DMS 273 (cell line): Measurements from ENCODE around the gene CCL14.
"Not testable (repeated sequence)": the region's sequence is repeated elsewhere in the genome, so short reads cannot be mapped to it uniquely, and the experiment has no call there.

Experiments
- DNase-seq: peaks from one replicate; lab custom pipeline; 2025; ENCODE audit not compliant: unreplicated experiment; lab: John Stamatoyannopoulos, UW

CCL14 gene

DNA sequence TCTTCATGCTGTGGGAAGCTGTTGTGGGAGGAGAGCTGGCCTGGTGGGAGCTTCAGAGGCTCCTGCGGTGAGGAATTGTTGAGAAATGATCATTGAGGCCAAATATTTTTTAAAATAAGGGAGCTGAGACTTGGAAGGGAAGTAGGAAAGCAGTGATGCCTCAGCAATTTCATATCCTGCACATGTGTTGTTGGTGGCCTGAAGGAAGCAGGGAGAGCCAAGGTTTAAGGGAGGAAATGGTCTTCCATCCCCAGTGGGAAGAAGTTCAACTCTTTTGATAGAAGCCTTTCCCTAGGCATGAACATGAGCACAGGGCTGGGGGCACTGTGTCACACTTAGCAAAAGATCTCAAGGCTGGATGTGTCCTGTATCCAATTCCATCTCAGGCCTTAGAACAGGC lies at the start of gene CCL14:
TSS of gene CCL14 (minus strand) at position 87 of the 400 bp plus-strand sequence. CDS start at position 7, 80 bp downstream.
- DNase-seq = no peak

- no peak for DNase-seq
These were observed 49.7 kb upstream of the CCL14 start for GRCh38 chr17:36036235-36036634.

DNA sequence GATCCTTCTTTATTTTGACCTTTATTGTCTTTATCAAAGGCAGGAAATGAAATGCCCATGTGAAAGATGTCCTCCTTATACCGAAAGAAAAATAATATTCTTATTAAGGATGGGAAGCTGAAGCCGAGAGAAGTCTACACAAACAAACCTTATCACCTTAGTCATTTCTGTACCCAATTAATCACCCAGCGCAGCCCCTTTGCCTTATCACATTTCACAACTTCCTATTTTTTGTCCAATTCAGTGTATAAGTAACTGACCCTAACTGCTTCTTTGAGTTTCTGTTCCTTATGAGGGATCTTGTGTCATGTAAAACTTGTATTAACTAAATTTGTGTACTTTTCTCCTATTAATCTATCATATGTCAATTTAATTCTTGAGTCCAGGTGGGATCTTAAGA lies 47.6 kb upstream of the CCL14 start:
- no peak for DNase-seq

GRCh38 chr17:36030956-36031355 lies 44.4 kb upstream of the CCL14 start:
- DNase-seq = no peak

GRCh38 chr17:36027761-36028160 lies 41.2 kb upstream of the CCL14 start:
- no peak for DNase-seq

DNA sequence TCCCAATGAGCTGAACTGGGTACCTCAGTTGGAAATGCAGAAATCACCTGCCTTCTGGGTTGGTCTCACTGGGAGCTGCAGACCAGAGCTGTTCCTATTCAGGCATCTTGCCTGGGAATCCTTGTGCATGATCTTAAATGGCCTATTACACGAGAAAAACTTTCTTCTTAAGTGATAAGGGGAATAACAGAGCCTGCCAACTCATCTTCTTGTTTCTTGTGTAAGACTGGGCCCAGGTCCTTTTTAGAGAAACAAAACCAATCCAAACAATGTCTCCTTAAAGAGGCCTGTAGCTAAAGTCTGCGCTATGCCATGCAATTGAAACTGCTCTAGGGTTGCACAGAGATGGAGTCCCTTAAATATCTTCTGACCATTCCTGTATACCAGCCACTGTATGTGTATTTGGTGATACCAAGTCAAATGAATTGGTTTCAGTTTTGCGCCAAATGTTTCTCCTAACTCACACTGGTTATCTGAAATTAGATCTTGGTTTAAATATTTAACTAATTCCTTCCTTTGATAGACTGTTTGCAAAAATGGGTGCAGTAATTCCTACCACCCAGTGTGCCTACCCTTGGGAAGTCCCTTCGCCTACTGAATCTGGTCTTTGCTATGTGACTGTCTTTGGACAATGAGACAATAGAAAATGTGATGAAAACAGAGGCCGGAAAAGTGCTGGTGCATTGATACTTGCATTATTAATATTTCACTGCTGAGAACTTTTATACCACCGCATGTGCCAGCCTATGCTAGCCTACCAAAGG lies 37.8 kb upstream of the CCL14 start:
- no peak for DNase-seq

- DNase-seq = no peak
These were observed 32.9 kb upstream of the CCL14 start for GRCh38 chr17:36019423-36019822.

DNA sequence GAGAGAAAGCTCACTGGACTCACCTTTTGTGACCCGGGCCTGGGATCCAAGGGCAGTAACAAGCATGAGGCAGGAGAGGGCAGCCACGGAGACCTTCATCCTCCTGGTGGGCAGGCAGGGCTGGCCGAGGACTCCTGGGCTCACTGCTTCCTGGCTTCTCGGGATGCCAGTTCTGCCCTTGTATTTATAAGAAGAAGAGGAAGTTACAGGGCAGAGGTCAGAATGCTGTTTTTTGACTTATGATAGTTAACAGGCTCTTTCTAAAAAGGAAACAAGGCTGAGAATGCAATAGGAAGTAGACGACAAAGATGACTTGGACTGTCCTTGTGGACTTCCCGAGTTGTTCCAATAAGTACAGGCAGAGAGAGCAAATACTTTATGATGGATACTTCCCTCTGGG lies 31.3 kb upstream of the CCL14 start, which contains the start of gene CCL23:
TSS of gene CCL23 (minus strand) at position 174 of the 400 bp plus-strand sequence. CDS start at position 99, 75 bp downstream.
- no peak for DNase-seq

DNA sequence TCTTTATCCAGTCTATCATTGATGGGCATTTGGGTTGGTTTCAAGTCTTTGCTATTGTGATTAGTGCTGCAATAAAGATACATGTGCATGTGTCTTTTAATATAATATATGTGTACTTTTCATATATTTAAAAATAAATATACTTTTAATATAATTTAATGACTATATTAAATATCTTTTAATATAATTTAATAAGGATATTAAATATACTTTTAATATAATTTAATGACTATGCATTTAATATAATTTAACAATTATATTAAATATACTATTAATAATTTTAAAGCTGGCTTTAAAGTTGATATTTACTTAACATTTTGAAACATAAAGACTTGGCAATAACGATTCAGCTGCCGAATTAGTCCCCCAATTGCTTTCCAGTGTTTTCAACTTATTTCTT lies 30.0 kb upstream of the CCL14 start:
- DNase-seq = no peak

DNA sequence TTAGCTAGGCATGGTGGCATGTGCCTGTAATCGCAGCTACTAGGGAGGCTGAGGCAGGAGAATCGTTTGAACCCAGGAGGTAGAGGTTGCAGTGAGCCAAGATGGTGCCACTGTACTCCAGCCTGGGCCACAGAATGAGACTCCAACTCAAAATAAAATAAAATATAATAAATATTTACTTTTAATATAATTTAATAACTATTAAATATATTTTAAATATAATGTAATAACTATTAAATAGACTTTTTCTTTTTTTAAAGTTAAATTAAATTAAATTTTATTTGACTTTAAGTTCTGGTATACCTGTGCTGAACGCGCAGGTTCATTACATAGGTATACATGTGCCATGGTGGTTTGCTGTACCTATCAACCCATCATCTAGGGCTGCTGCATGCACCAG lies 29.4 kb upstream of the CCL14 start:
- not testable (repeated sequence) for DNase-seq

- no peak for DNase-seq
These were observed 28.4 kb upstream of the CCL14 start for GRCh38 chr17:36014946-36015345.

DNA sequence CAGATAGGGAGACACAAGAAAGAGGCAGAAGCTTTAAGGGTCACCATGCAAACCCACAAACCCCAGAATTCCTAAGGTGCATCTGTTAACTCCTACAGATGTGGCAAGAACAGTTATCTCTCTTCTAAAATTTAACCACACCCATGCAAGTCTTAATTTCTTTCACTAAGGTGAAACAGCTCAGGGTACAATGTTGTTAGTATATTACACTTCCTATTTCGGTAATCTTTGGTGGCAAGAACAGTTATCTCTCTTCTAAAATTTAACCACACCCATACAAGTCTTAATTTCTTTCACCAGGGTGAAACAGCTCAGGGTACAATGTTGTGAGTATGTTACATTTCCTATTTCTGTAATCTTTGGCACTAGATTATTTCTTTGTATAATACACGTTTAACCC lies 24.7 kb upstream of the CCL14 start:
- no peak for DNase-seq

DNA sequence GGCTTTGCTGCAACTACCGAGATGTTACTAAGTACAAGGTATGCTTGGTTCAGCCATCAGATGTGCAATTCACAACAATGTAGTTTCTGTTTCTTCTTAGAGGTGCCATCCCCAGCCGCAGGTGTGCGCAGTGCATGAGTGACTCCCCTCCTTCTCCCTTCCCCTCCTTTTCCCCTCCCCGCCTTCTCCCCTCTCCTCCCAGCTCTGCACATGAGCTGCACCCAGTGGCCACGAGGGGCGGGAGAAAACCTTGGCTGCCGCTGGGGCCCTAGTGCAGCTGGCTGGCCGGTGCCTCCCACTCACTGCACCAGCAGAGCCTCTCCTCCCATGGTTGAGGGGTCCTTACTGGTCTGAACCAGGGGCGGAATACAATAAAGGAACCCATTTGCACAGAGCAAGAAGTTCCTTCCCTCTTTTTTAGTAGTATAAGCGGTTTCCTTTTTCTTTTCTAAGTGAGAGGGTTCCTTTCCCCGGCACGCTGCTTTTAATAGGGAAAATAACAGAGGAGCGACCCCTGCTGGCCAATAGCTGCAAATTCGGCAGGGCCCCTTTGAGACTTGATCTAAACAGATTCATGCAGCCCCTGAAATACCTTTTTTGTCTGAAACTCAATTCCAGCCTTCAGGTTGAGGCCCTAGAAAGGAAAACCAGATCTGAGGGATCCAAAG lies 22.6 kb upstream of the CCL14 start:
- peak; percentile 58 for DNase-seq

DNA sequence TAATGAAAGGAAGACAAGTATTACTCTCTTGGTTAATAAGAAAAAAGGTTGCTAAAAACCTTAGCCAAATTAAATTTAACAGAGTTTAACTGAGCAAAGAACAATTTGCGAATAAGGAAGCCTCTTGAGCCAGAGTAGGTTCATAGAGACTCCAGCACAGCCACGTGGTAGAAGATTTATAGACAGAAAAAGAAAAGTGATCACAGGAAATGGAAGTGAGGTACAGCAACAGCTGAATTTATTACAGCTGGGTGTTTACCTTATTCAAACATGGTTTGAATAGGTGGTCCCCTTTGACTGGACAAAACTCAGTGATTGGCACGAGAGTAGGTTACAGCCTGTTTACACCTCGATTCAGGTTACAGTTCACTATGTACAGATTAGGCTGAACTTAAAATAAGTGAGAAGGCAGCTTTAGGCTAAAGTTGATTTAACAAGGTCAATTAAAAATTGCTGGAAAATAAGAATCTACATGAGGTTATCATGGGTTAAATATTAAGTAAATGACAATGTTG lies 18.1 kb upstream of the CCL14 start:
- no peak for DNase-seq

DNA sequence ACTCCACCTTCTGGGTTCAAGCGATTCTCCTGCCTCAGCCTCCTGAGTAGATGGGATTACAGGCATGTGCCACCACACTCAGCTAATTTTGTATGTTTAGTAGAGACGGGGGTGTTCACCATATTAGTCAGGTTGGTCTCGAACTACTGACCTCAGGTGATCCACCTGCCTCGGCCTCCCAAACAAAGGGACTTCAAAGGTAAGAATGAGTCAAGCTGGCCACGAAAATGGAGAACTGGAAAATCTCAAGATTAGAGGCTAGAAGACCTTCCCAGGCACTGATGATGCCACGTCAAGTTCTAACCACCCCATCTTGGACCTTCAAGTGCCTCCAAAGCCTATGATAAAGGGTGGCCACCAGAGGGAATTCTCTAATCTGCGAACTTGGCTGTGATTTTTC lies 16.1 kb upstream of the CCL14 start:
- no peak for DNase-seq

DNA sequence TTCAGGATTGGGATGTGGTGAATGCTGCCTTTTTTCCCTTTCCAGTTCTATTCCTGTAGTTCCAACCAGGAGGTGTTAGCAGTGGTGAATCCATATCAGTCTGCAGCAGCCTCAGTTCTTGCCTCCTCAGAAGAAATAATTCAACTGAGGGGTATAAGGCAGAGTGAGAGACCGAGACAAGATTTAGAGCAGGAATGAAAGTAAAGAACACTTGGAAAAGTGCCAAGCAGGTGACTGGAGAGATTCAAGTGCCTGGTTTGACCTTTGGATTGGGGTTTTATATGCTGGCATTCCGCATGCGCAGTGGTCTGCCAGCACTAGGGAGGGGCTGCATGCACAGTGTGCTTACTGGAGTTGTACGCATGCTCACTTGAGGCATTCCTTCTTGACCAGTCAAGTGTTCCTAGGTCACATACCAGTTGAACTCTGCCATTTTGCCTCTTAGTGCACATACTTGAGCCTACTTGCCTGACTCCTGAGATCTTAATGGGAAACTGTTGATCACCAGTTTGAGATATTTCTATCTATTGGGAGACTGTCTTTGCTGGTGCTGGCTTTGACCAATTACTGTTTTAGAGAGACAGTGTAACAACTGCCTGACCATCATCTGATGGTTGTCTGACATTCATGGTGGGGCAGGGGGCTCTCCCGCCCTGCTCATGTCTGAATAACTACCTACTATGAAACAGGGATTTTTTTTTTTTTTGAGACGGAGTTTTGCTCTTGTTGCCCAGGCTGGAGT lies 15.5 kb upstream of the CCL14 start:
- no peak for DNase-seq

- no peak for DNase-seq
These were observed 14.7 kb upstream of the CCL14 start, which contains the start of gene CCL15 for GRCh38 chr17:36001110-36001771. Gene CCL15, minus strand, starts transcription at chr17:36001553. Its CDS starts 61 bp downstream, at chr17:36001492.

DNA sequence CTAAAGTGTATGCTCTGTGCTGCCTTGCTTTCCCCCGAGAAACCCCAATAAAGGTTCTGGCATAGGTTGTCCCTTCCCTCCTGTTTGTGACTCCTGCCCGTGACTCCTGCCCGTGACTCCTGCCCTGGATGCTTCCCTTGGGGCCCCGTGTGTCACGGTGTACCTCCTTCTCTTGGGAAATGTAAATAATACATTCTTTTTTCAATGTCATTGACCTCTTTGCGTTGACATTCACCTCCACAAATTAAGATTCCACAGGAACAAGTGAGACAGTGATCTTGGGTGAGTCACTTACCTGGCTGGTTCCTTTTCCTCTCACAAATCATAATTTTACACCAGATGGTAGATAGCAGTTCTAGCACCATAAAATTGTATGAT lies 14.2 kb upstream of the CCL14 start:
- no peak for DNase-seq

- no peak for DNase-seq
These were observed 12.2 kb upstream of the CCL14 start for GRCh38 chr17:35998756-35999155.

GRCh38 chr17:35998018-35998545 lies 11.6 kb upstream of the CCL14 start:
- DNase-seq = no peak

DNA sequence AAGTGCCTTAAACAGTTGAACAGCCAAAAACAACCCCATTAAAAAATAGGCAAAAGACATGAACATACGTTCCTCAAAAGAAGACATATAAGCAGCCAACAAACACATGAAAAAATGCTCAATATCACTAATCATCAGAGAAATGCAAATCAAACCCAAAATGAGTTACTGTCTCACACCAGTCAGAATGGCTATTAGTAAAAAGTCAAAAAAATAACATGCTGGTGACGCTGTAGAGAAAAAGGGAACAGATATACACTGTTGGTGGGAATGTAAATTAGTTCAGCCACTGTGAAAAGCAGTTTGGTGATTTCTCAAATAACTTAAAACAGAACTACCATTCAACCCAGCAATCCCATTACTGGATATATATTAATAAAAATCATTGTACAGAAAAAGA lies 8.8 kb upstream of the CCL14 start:
- not testable (repeated sequence) for DNase-seq
